LNCAP (cell line): Measurements from ENCODE around the gene E2F6.

Experiments used
- TF ChIP-seq, protein P1 (sequence below): fragments of 450-650 bp; IDR thresholded peaks from 2 replicates; pipeline ENCODE4 v1.5.1; 2017; ENCODE audit warnings: mild to moderate bottlenecking

Gene E2F6

DNA sequence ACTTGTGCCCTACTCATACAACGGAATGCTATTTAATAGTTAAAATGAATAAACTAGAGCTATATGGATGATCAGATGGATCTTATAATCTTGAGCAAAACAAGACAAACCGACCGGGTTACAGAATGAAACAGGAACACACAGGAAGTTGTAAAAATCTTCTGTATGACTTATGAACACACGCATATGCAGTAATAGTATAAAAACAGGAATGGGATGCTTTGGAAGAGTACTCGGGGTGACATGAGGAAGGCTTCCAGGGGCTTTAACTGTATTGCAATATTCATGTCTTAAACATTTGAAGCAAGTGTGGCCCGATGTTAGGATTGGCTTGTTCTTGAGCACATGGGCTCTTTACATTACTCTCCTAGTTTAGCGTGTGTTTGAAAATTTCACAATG is 14.9 kb upstream of the E2F6 start:
- TF ChIP-seq, protein P1, sequence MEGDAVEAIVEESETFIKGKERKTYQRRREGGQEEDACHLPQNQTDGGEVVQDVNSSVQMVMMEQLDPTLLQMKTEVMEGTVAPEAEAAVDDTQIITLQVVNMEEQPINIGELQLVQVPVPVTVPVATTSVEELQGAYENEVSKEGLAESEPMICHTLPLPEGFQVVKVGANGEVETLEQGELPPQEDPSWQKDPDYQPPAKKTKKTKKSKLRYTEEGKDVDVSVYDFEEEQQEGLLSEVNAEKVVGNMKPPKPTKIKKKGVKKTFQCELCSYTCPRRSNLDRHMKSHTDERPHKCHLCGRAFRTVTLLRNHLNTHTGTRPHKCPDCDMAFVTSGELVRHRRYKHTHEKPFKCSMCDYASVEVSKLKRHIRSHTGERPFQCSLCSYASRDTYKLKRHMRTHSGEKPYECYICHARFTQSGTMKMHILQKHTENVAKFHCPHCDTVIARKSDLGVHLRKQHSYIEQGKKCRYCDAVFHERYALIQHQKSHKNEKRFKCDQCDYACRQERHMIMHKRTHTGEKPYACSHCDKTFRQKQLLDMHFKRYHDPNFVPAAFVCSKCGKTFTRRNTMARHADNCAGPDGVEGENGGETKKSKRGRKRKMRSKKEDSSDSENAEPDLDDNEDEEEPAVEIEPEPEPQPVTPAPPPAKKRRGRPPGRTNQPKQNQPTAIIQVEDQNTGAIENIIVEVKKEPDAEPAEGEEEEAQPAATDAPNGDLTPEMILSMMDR: no peak

DNA sequence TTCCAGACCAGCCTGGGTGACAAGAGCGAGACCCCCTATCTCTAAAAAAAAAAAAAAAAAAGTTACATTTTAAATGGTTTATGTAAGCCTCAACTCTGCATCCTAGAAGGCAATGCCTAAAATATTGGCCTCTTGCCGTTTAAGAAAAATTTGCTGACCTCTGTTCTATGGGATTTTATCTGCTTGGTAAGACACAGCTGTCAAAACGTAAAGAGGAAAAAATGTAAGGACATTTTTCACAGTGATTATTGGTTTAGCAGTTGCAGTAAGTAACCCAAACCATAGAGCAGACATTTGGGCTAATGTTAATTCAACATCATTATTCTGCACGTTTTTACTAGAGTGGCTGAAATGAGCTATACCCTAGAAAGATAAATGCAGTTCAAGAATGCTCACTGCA is 14.4 kb upstream of the E2F6 start:
- TF ChIP-seq, protein P1: no peak

DNA sequence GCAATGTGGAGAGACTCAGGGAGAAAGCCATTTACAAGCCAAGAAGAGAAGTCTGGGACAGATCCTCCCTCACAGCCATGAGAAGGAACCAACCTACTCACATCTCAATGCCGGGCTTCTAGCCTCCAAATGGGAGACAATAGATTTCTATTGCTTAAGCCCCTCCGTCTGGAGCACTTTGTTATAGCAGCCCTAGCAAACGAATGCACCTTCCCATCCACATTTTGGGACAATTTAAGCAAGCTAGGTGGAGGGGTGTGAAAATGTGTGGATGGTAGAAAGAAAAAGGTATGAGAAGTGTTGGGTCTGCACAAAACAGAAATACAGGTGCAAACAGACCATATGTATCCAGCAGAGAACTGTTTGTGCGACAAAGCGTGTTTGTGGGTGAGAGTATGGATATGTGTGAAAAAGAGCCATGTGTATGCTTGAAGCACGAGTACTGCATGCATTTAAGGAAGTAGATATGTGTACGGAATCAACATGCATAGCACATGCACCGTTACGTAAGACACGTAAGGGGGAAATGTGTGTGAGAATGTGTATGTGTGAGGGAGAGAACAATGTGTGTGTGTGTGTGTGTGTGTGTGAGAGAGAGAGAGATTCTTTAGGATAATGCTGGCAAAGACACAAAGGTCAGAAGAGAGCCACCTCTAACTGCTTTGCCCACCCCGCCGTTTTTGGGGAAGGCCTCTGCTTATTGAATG is 13.1 kb upstream of the E2F6 start:
- TF ChIP-seq, protein P1: no peak

DNA sequence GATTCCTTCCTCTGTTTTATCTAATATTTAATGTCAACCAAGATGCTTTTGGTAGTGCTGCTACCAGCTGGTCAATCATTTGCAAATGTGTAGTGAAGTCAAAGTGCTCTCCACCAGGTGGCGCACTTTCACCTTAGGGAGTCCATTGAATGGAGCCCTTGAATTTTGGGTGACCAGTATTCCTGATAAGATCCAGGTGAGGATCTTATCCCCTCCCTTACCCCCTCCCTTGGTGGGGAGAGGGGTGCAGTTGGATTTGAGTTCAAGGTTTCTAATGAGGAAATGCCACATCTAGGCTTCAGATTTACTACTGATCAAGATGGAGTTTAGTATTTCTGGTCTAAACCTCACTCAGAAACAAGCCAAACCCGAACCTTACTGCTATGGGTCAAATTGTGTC is 12.0 kb upstream of the E2F6 start:
- TF ChIP-seq, protein P1: peak; percentile 72

DNA sequence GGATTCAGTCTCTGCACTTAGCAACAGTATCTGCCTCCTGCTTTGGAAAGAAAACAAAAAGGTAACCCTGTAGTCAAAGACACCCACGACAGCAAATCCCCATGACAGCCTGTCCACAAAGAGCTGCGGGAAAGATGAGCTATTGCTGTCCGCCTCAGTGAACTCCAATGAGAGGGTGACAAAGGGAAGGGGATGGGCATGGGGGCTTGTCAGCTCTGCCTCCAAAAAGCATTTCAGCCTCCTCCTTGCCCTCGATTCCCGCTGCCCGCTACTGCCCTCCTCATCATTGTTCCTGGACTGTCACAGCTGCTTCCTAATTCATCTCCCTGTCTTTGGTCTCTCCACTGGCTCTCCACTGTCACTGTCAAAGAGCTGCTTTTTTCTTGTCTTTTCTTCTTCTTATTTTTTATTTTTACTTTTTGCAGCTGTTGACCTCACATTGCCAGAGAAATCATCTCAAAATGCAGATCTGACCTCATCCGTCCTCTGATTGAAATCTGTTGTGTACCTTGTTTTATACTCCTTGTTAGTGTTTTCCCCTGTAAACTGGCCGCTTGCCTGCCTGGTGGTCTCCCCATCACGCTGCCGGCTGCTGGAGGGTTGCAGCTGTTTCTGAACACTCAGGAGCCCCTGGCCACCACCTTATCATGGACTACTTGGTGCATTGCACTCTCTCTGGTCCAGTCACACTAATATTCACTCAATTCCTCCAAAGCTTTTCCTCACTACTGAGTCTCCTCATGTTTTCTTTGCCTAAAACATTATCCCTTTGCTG is 7.9 kb upstream of the E2F6 start:
- TF ChIP-seq, protein P1: no peak

DNA sequence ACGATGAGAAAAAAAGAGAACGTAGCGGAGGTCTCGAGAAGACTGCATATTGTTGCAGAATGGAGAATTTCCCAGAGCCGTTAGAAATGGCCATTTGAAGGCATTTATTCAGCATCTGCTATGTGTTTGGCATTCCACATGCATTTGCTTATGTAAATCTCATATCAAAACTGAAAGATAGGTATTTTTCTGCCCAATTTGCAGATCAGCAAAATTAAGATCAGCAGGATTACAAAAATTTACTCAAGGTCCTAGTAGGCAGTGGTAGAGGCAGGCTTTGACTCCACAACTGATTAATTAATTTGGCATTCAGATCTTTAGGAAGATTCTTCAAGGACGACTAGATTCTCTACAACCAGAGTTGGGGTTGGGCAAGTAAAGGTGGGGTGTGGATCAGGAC is 1.8 kb upstream of the E2F6 start:
- TF ChIP-seq, protein P1: no peak

DNA sequence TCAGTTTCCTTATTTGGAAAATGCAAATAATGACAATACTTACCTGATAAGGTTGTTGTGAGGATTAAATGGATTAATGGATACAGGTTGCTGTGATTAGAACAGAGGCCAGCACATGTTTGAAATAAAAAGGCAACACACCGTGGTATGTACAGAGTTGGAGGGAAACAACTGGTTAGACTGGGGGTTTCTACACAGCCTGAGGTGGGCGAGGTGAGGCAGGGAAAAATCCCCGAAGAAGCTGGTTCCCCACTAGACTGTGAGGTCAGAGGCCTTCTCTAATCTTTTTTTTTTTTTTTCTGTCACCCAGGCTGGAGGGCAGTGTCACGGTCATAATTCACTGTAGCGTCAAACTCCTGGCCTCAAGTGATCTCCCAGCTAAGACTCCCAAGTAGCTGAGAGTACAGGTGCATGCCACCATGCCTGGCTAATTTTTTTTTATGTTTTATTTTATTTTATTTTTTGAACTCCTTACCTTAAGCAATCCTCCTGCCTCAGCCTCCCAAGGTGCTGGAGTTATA is 1.2 kb upstream of the E2F6 start:
- TF ChIP-seq, protein P1: no peak
